ENCODE results near the gene BICDL2.

Gene BICDL2

GRCh38 chr16:3022684-3023414, 13.9 kb downstream of the BICDL2 start:
- no peaks in the 10 kb centered on the region for H3K9me3 ChIP-seq (ENCODE audit: insufficient read depth, low read depth, low read length)
- no peaks in the 10 kb centered on the region for H3K27me3 ChIP-seq (ENCODE audit: insufficient read depth, low read length)
- peak overlapping the region; percentile 92 for H3K9ac ChIP-seq (ENCODE audit: low read depth, low read length)
- WGBS: 28% methylated on average over 8 of the region's 8 CpGs
- peaks cover 18% of the 10 kb centered on the region for H3K4me1 ChIP-seq (ENCODE audit: insufficient read depth, low read length)
- H3K36me3 ChIP-seq (ENCODE audit: insufficient read depth, low read length): peaks cover 17% of the 10 kb centered on the region
- H3K27ac ChIP-seq (ENCODE audit: low read depth, low read length): peak overlapping the region; percentile 100
- H3K4me3 ChIP-seq (ENCODE audit: low read length): peak overlapping the region; percentile 78

- H3K27me3 ChIP-seq (ENCODE audit: insufficient read depth, low read length): no peaks in the 10 kb centered on the region
- H3K27ac ChIP-seq (ENCODE audit: low read depth, low read length): peak overlapping the region; percentile 100
- H3K4me3 ChIP-seq (ENCODE audit: low read length): peak overlapping the region; percentile 78
- 3% methylated on average over 7 of the region's 8 CpGs for WGBS
- H3K36me3 ChIP-seq (ENCODE audit: insufficient read depth, low read length): peaks cover 17% of the 10 kb centered on the region
- H3K4me1 ChIP-seq (ENCODE audit: insufficient read depth, low read length): peaks cover 14% of the 10 kb centered on the region
- H3K9ac ChIP-seq (ENCODE audit: low read depth, low read length): peak overlapping the region; percentile 92
- H3K9me3 ChIP-seq (ENCODE audit: insufficient read depth, low read depth, low read length): no peaks in the 10 kb centered on the region
Observed at GRCh38 chr16:3022208-3022683, 14.5 kb downstream of the BICDL2 start.

- peaks cover 11% of the 10 kb centered on the region for H3K36me3 ChIP-seq (ENCODE audit: insufficient read depth, low read length)
- H3K27me3 ChIP-seq (ENCODE audit: insufficient read depth, low read length): no peaks in the 10 kb centered on the region
- H3K4me3 ChIP-seq (ENCODE audit: low read length): peak overlapping the region; percentile 78
- peaks cover 14% of the 10 kb centered on the region for H3K4me1 ChIP-seq (ENCODE audit: insufficient read depth, low read length)
- H3K9ac ChIP-seq (ENCODE audit: low read depth, low read length): peak overlapping the region; percentile 92
- H3K27ac ChIP-seq (ENCODE audit: low read depth, low read length): peak overlapping the region; percentile 100
- no peaks in the 10 kb centered on the region for H3K9me3 ChIP-seq (ENCODE audit: insufficient read depth, low read depth, low read length)
- 2% methylated on average over 25 of the region's 25 CpGs for WGBS
Observed at GRCh38 chr16:3021449-3022207, 15.1 kb downstream of the BICDL2 start.

GRCh38 chr16:3020604-3021448, 15.9 kb downstream of the BICDL2 start:
- under 1% methylated on average over 56 of the region's 57 CpGs for WGBS
- no peaks in the 10 kb centered on the region for H3K9me3 ChIP-seq (ENCODE audit: insufficient read depth, low read depth, low read length)
- peaks cover 18% of the 10 kb centered on the region for H3K4me1 ChIP-seq (ENCODE audit: insufficient read depth, low read length)
- no peaks in the 10 kb centered on the region for H3K27me3 ChIP-seq (ENCODE audit: insufficient read depth, low read length)
- peak overlapping the region; percentile 78 for H3K4me3 ChIP-seq (ENCODE audit: low read length)
- H3K36me3 ChIP-seq (ENCODE audit: insufficient read depth, low read length): peaks cover 9% of the 10 kb centered on the region
- peak overlapping the region; percentile 92 for H3K9ac ChIP-seq (ENCODE audit: low read depth, low read length)
- H3K27ac ChIP-seq (ENCODE audit: low read depth, low read length): peak overlapping the region; percentile 100

- H3K27ac ChIP-seq (ENCODE audit: low read depth, low read length): peak within 1 kb of the TSS; percentile 100
- peak within 1 kb of the TSS; percentile 92 for H3K9ac ChIP-seq (ENCODE audit: low read depth, low read length)
- H3K4me1 ChIP-seq (ENCODE audit: insufficient read depth, low read length): peaks cover 18% of the 10 kb centered on the region
- peaks cover 11% of the 10 kb centered on the region for H3K36me3 ChIP-seq (ENCODE audit: insufficient read depth, low read length)
- H3K9me3 ChIP-seq (ENCODE audit: insufficient read depth, low read depth, low read length): no peaks in the 10 kb centered on the region
- no peaks in the 10 kb centered on the region for H3K27me3 ChIP-seq (ENCODE audit: insufficient read depth, low read length)
- H3K4me3 ChIP-seq (ENCODE audit: low read length): peak within 1 kb of the TSS; percentile 78
- under 1% methylated on average over 49 of the region's 49 CpGs for WGBS
Observed at GRCh38 chr16:3020247-3020603, 16.5 kb downstream of the BICDL2 start, which contains the start of gene TNFRSF12A. Gene TNFRSF12A (plus strand): TSS chr16:3020368. CDS start chr16:3020398, 30 bp downstream.

- peak overlapping the region; percentile 61 for H3K27ac ChIP-seq (ENCODE audit: low read depth, low read length)
- 44% methylated on average over 39 of the region's 40 CpGs for WGBS
- peak overlapping the region; percentile 44; the same call in 1 of the 2 replicates for H3K9ac ChIP-seq (ENCODE audit: low read depth, low read length)
- H3K4me1 ChIP-seq (ENCODE audit: insufficient read depth, low read length): peaks cover 18% of the 10 kb centered on the region
- H3K4me3 ChIP-seq (ENCODE audit: low read length): peak overlapping the region; percentile 78
- H3K27me3 ChIP-seq (ENCODE audit: insufficient read depth, low read length): no peaks in the 10 kb centered on the region
- H3K9me3 ChIP-seq (ENCODE audit: insufficient read depth, low read depth, low read length): no peaks in the 10 kb centered on the region
- peaks cover 16% of the 10 kb centered on the region for H3K36me3 ChIP-seq (ENCODE audit: insufficient read depth, low read length)
Observed at GRCh38 chr16:3019594-3020246, 17.0 kb downstream of the BICDL2 start.

GRCh38 chr16:3017794-3018506, 18.8 kb downstream of the BICDL2 start, which contains the start of gene CLDN6:
Gene CLDN6 (minus strand): TSS chr16:3018183. CDS start chr16:3016021, 2,162 bp downstream.
- peaks cover 29% of the 10 kb centered on the region for H3K4me1 ChIP-seq (ENCODE audit: insufficient read depth, low read length)
- WGBS: 2% methylated on average over 51 of the region's 52 CpGs
- no peaks in the 10 kb centered on the region for H3K9me3 ChIP-seq (ENCODE audit: insufficient read depth, low read depth, low read length)
- H3K27ac ChIP-seq (ENCODE audit: low read depth, low read length): peak within 1 kb of the TSS; percentile 99
- H3K27me3 ChIP-seq (ENCODE audit: insufficient read depth, low read length): peaks cover 8% of the 10 kb centered on the region; the same call in 1 of the 2 replicates
- H3K9ac ChIP-seq (ENCODE audit: low read depth, low read length): peak within 1 kb of the TSS; percentile 98
- peaks cover 21% of the 10 kb centered on the region for H3K36me3 ChIP-seq (ENCODE audit: insufficient read depth, low read length)
- peak within 1 kb of the TSS; percentile 97 for H3K4me3 ChIP-seq (ENCODE audit: low read length)

GRCh38 chr16:3017344-3017743, 19.4 kb downstream of the BICDL2 start:
- Histone ChIP-seq H3K27ac (ENCODE audit: low read depth, low read length) (peak overlapping the region; percentile 99), H3K4me3 (ENCODE audit: low read length) (peak overlapping the region; percentile 97), H3K9me3 (ENCODE audit: insufficient read depth, low read depth, low read length) (no peaks in the 10 kb centered on the region), H3K36me3 (ENCODE audit: insufficient read depth, low read length) (peaks cover 21% of the 10 kb centered on the region), H3K9ac (ENCODE audit: low read depth, low read length) (peak overlapping the region; percentile 98), H3K4me1 (ENCODE audit: insufficient read depth, low read length) (peaks cover 25% of the 10 kb centered on the region), H3K27me3 (ENCODE audit: insufficient read depth, low read length) (peaks cover 9% of the 10 kb centered on the region; the same call in 1 of the 2 replicates)
- under 1% methylated on average over 20 of the region's 20 CpGs for WGBS

GRCh38 chr16:3015865-3016521, 20.8 kb downstream of the BICDL2 start:
- Histone ChIP-seq H3K27me3 (ENCODE audit: insufficient read depth, low read length) (peaks cover 18% of the 10 kb centered on the region), H3K9me3 (ENCODE audit: insufficient read depth, low read depth, low read length) (no peaks in the 10 kb centered on the region), H3K4me1 (ENCODE audit: insufficient read depth, low read length) (peaks cover 28% of the 10 kb centered on the region), H3K27ac (ENCODE audit: low read depth, low read length) (peak overlapping the region; percentile 24; the same call in 1 of the 2 replicates), H3K4me3 (ENCODE audit: low read length) (peak overlapping the region; percentile 29), H3K9ac (ENCODE audit: low read depth, low read length) (no peak overlapping the region), H3K36me3 (ENCODE audit: insufficient read depth, low read length) (peaks cover 21% of the 10 kb centered on the region)
- 85% methylated on average over 13 of the region's 13 CpGs for WGBS
